Measurements from ENCODE around the gene ALX4.

GRCh38 chr11:44219830-44220796, 89.8 kb downstream of the ALX4 start:
- TF ChIP-seq CTCF (IDR thresholded peaks at IDR 0.05): no peak
- TF ChIP-seq POLR2A (IDR thresholded peaks at IDR 0.05): no peak

Data from Peyer's patch (tissue), 4 donors.